Loucy (cell line): ENCODE results near the gene PCID2.

Experiments
- H2AFZ ChIP-seq: fragments of 200-600 bp; sonication (generic); 2 replicates; pipeline ENCODE4 v1.6.0; 2016; ENCODE audit warnings: antibody characterized with exemption, mild to moderate bottlenecking, low read length, moderate library complexity
- H3F3A ChIP-seq: fragments of 200-600 bp; 2 replicates; pipeline ENCODE4 v1.6.0; 2016; ENCODE audit warnings: antibody characterized with exemption, low read depth, mild to moderate bottlenecking
- H3K27me3 ChIP-seq: fragments of 200-600 bp; sonication (generic); 2 replicates; pipeline ENCODE4 v1.6.1; 2014; ENCODE audit warnings: low read length, mild to moderate bottlenecking; ENCODE audit not compliant: insufficient read depth, poor library complexity, severe bottlenecking
- H3K36me3 ChIP-seq: fragments of 200-600 bp; sonication (generic); 2 replicates; pipeline ENCODE4 v1.6.1; 2016; ENCODE audit warnings: low read length; ENCODE audit not compliant: insufficient read depth
- H3K4me1 ChIP-seq: fragments of 200-600 bp; sonication (generic); 2 replicates; pipeline ENCODE4 v1.5.1; 2014; ENCODE audit warnings: low read length, mild to moderate bottlenecking; ENCODE audit not compliant: insufficient read depth, poor library complexity, severe bottlenecking
- H3K4me2 ChIP-seq: fragments of 200-600 bp; sonication (generic); 2 replicates; pipeline ENCODE4 v1.6.0; 2014; ENCODE audit warnings: antibody characterized with exemption, low read length, low read depth, mild to moderate bottlenecking; ENCODE audit not compliant: poor library complexity, severe bottlenecking
- H3K4me3 ChIP-seq: fragments of 200-600 bp; sonication (generic); 2 replicates; pipeline ENCODE4 v1.5.1; 2014; ENCODE audit warnings: low read length, mild to moderate bottlenecking, mixed read lengths; ENCODE audit not compliant: poor library complexity, severe bottlenecking
- H3K79me2 ChIP-seq: fragments of 200-600 bp; sonication (generic); 2 replicates; pipeline ENCODE4 v1.6.1; 2014; ENCODE audit warnings: low read length; ENCODE audit not compliant: insufficient read depth
- H3K9ac ChIP-seq: fragments of 200-600 bp; sonication (generic); 2 replicates; pipeline ENCODE4 v1.6.0; 2014; ENCODE audit warnings: mild to moderate bottlenecking, low read depth, low read length, moderate library complexity; ENCODE audit not compliant: poor library complexity, severe bottlenecking
- H3K9me2 ChIP-seq: fragments of 200-600 bp; sonication (generic); replicated peaks from 2 replicates; pipeline ENCODE4 v1.6.1; 2016; ENCODE audit warnings: low read depth, low read length, mixed read lengths
- H3K9me3 ChIP-seq: fragments of 200-600 bp; sonication (generic); 2 replicates; pipeline ENCODE4 v1.6.1; 2014; ENCODE audit warnings: mild to moderate bottlenecking, antibody characterized with exemption, low read length, low read depth; ENCODE audit not compliant: insufficient read depth
- H4K20me1 ChIP-seq: fragments of 200-600 bp; sonication (generic); 2 replicates; pipeline ENCODE4 v1.6.0; 2014; ENCODE audit warnings: antibody characterized with exemption, low read length, mild to moderate bottlenecking; ENCODE audit not compliant: insufficient read depth, poor library complexity, severe bottlenecking
- CTCF ChIP-seq: fragments of 200-600 bp; sonication (generic); conservative IDR thresholded peaks from 2 replicates; pipeline ENCODE4 v1.5.1; 2014; ENCODE audit warnings: mild to moderate bottlenecking, antibody characterized with exemption, low read length
- EZH2phosphoT487 ChIP-seq: fragments of 200-600 bp; IDR thresholded peaks from 2 replicates; pipeline ENCODE4 v1.6.1; 2018; ENCODE audit warnings: antibody characterized with exemption, mild to moderate bottlenecking, moderate library complexity, borderline replicate concordance

PCID2 gene

GRCh38 chr13:113187263-113187669, 21.2 kb downstream of the PCID2 start:
- Histone ChIP-seq H3K27me3 (no peaks in the 10 kb centered on the region), H3K36me3 (peaks cover 47% of the 10 kb centered on the region; the same call in 1 of the 2 replicates), H3F3A (no peaks in the 10 kb centered on the region), H2AFZ (no peak overlapping the region), H3K4me2 (no peak overlapping the region), H3K9me2 (no peaks in the 10 kb centered on the region), H3K4me1 (no peaks in the 10 kb centered on the region), H4K20me1 (no peaks in the 10 kb centered on the region), H3K79me2 (no peaks in the 10 kb centered on the region), H3K9ac (no peak overlapping the region), H3K9me3 (no peaks in the 10 kb centered on the region), H3K4me3 (no peak overlapping the region)
- TF ChIP-seq CTCF = no peak
- TF ChIP-seq EZH2phosphoT487 = no peak

DNA sequence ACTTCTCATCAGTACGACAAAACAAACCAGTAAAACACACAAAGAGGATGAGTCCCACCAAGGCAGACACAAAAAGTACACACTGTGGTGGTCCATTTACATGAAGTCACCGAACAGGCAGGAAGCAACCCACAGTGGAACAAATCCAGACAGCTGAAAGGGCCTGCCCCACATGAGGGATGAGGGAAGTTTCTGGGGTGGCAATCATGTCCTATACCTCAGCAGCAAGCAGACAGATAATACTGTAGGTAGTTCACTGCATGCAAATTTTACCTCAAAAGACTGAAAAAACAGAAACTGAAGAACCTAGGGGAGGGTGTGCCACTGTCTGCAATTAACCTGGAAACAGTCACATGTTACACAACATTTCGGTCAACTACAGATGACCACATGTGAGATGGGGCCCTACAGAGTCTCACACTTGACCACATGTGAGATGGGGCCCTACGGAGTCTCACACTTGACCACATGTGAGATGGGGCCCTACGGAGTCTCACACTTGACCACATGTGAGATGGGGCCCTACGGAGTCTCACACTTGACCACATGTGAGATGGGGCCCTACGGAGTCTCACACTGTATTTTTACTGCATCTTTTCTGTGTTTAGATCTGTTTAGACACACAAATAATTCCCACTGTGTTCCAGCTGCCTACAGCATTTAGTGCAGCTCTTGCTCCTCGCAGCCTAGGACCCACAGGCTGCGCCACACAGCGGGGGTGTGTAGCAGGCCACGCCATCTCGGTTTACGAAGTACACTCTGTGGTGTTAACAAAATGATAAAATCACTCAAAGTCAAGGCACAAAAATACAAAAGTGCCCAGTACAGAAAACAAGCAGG, 22.2 kb downstream of the PCID2 start:
- Histone ChIP-seq H3K9me3 (no peaks in the 10 kb centered on the region), H2AFZ (no peak overlapping the region), H3K9ac (no peak overlapping the region), H3K36me3 (peaks cover 51% of the 10 kb centered on the region; the same call in 1 of the 2 replicates), H3K4me1 (no peaks in the 10 kb centered on the region), H3K27me3 (no peaks in the 10 kb centered on the region), H4K20me1 (no peaks in the 10 kb centered on the region), H3K79me2 (no peaks in the 10 kb centered on the region), H3K9me2 (no peaks in the 10 kb centered on the region), H3K4me2 (no peak overlapping the region), H3F3A (no peaks in the 10 kb centered on the region), H3K4me3 (no peak overlapping the region)
- TF ChIP-seq EZH2phosphoT487 (no peak), CTCF (no peak)

DNA sequence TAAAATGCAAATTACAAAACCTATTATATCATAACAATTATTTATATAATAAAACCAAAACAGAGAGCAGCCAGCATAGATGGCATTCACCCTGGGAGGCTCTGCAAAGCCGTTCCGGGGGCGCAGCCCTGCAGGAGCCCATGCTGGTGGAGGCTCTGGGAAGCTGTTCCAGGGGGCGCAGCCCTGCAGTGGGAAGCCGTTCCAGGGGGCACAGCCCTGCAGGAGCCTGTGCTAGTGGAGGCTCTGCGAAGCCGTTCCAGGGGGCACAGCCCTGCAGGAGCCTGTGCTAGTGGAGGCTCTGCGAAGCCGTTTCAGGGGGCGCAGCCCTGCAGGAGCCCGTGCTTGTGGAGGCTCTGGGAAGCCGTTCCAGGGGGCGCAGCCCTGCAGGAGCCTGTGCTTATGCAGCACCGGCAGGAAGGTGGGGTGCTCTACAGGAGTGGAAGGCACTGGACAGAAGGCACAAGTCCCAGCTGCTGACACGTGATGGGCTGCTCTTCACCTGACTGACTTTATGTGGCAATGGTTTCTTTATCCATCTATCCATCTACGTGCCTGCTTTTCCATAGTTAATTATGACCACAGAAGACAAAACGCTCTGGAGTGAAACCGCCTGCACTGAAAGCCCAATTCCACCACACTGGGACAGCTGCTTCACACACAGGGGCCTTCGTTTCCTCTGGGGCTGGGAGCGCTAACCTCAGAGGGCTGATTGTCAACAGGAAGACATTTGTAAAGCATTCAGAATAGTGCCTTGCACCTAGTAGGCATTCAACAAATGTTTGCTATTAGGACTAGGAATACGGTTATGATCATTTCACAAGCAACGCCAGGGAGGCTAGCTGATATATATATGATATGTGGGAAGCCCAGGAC, 23.7 kb downstream of the PCID2 start:
- no peak overlapping the region for H2AFZ ChIP-seq
- no peaks in the 10 kb centered on the region for H3K9me2 ChIP-seq
- H4K20me1 ChIP-seq = no peaks in the 10 kb centered on the region
- TF ChIP-seq EZH2phosphoT487 = no peak
- no peak for TF ChIP-seq CTCF
- no peak overlapping the region for H3K9ac ChIP-seq
- H3K27me3 ChIP-seq = no peaks in the 10 kb centered on the region
- H3F3A ChIP-seq = no peaks in the 10 kb centered on the region
- no peaks in the 10 kb centered on the region for H3K79me2 ChIP-seq
- no peaks in the 10 kb centered on the region for H3K9me3 ChIP-seq
- no peaks in the 10 kb centered on the region for H3K4me1 ChIP-seq
- peaks cover 59% of the 10 kb centered on the region; the same call in 1 of the 2 replicates for H3K36me3 ChIP-seq
- H3K4me2 ChIP-seq = no peak overlapping the region
- H3K4me3 ChIP-seq = no peak overlapping the region
